Tibial nerve (tissue), 4 donors: ENCODE data around the gene TPT1.

ENCODE experiments used
- EP300 ChIP-seq, 2 donors: sonication (generic); formaldehyde crosslinking; IDR thresholded peaks; one replicate each; pipeline ENCODE4 v1.6.1; 2017; ENCODE audit warnings: antibody characterized with exemption in 2 of 2, mild to moderate bottlenecking in 1 of 2
- TF ChIP-seq, protein P1 (sequence below), 5 experiments: fragments of 200-600 bp in 3 of 5; fragments of 450-650 bp in 2 of 5; sonication (generic) in 3 of 5; IDR thresholded peaks; one replicate each; pipeline ENCODE4 v1.5.1; 2016 to 2019; ENCODE audit warnings: antibody characterized with exemption in 5 of 5, mild to moderate bottlenecking in 3 of 5, moderate library complexity in 2 of 5

DNA sequence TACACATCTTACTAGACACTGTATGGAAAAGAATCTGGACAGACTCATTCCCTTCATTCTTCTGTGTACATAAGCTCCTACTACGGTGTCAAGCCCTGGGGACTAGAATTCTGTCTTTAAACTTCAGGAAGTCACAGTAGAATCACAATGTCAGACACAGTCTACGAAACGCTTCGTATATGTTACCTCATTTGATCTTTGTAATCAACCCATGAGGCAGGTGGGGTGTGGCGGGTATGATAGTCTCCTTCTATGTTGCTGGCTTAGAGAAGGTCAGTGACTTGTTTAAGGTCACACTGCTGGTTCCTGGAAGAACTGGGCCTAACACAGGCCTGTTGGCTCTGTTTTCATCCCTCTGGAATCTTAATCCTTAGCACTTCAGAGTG, 32.2 kb upstream of the TPT1 start:
- TF ChIP-seq, protein P1, sequence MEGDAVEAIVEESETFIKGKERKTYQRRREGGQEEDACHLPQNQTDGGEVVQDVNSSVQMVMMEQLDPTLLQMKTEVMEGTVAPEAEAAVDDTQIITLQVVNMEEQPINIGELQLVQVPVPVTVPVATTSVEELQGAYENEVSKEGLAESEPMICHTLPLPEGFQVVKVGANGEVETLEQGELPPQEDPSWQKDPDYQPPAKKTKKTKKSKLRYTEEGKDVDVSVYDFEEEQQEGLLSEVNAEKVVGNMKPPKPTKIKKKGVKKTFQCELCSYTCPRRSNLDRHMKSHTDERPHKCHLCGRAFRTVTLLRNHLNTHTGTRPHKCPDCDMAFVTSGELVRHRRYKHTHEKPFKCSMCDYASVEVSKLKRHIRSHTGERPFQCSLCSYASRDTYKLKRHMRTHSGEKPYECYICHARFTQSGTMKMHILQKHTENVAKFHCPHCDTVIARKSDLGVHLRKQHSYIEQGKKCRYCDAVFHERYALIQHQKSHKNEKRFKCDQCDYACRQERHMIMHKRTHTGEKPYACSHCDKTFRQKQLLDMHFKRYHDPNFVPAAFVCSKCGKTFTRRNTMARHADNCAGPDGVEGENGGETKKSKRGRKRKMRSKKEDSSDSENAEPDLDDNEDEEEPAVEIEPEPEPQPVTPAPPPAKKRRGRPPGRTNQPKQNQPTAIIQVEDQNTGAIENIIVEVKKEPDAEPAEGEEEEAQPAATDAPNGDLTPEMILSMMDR (IDR thresholded peaks at IDR 0.05) = no peak
- TF ChIP-seq EP300 (IDR thresholded peaks at IDR 0.05) = no peak
